T-helper 2 cell treated with Interferon-gamma antibody and Interleukin-4, amounts not matched to agents 5 μg/mL and 100 μg/mL, for 36 hours (primary cell): ENCODE data around the gene GRIK2.

Experiments
- DNase-seq: peaks from one replicate; pipeline ENCODE4 v3.0.0; 2021; ENCODE audit warnings: low spot score
- H3K27ac Mint-ChIP-seq: one replicate; pipeline ENCODE4 v1.8.0; 2021; ENCODE audit warnings: mild to moderate bottlenecking, mixed read lengths
- H3K27me3 Mint-ChIP-seq: one replicate; pipeline ENCODE4 v1.8.0; 2021; ENCODE audit warnings: low read depth, mixed read lengths
- H3K36me3 Mint-ChIP-seq: one replicate; pipeline ENCODE4 v1.8.0; 2021; ENCODE audit warnings: low read depth, mixed read lengths
- H3K4me1 Mint-ChIP-seq: one replicate; pipeline ENCODE4 v1.8.0; 2021; ENCODE audit warnings: low read depth, mixed read lengths
- H3K4me3 Mint-ChIP-seq: one replicate; pipeline ENCODE4 v1.8.0; 2022; ENCODE audit warnings: mild to moderate bottlenecking, moderate library complexity, mixed read lengths
- H3K9me3 Mint-ChIP-seq: one replicate; pipeline ENCODE4 v1.8.0; 2021; ENCODE audit warnings: mixed read lengths

The GRIK2 gene

DNA sequence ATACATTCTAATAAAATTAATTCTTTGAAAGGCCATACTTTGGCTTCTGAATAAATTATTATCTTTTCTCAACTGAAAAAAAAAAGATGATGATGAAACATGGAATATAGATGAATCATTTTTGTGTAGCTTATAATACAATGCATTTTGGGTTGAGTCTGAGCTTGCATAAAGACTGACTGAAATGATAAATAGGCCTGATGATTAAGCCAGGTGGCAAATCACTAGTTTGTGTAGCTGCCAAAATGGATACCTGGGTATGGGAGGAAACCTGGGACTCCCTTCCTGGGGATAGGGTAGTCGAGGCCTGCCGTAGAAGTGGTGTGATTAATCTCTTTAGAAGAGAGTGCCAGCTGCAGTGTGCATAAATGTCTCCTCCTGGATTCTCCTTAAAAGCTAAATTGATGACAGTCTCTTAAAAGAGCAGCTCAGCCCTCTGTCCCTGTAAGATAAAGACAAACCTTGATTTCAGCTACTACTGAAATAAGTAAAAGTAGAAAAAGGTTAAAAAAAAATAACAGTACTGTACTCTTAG, 275.1 kb downstream of the GRIK2 start:
- Mint-ChIP-seq H3K36me3 (no peaks in the 10 kb centered on the region), H3K4me1 (no peaks in the 10 kb centered on the region), H3K9me3 (no peaks in the 10 kb centered on the region), H3K27ac (no peak overlapping the region), H3K27me3 (no peaks in the 10 kb centered on the region), H3K4me3 (no peak overlapping the region)
- DNase-seq, result no peak

- Mint-ChIP-seq H3K4me1 (no peaks in the 10 kb centered on the region), H3K27ac (no peak overlapping the region), H3K27me3 (no peaks in the 10 kb centered on the region), H3K4me3 (no peak overlapping the region), H3K9me3 (no peaks in the 10 kb centered on the region), H3K36me3 (no peaks in the 10 kb centered on the region)
- no peak for DNase-seq
Observed at GRCh38 chr6:101676187-101676586, 282.7 kb downstream of the GRIK2 start.

DNA sequence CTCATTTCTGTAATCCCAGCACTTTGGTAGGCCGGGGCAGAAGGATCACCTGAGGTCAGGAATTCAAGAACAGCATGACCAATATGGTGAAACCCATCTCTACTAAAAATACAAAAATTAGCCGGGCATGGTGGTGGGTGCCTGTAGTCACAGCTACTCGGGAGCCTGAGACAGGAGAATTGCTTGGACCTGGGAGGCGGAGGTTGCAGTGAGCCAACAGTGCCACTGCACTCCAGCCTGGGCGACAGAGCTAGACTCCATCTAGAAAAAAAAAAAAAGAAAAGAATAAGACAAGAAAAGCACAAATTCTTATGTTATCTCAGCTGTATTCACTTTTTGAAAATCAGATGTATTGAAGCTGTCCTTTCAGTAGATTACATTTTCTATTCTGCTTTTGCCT, 289.4 kb downstream of the GRIK2 start:
- Mint-ChIP-seq H3K9me3 (no peaks in the 10 kb centered on the region), H3K27ac (no peak overlapping the region), H3K27me3 (no peaks in the 10 kb centered on the region), H3K36me3 (no peaks in the 10 kb centered on the region), H3K4me1 (no peaks in the 10 kb centered on the region), H3K4me3 (no peak overlapping the region)
- DNase-seq, result no peak

- Mint-ChIP-seq H3K4me3 (no peak overlapping the region), H3K4me1 (no peaks in the 10 kb centered on the region), H3K9me3 (no peaks in the 10 kb centered on the region), H3K36me3 (no peaks in the 10 kb centered on the region), H3K27ac (no peak overlapping the region), H3K27me3 (no peaks in the 10 kb centered on the region)
- DNase-seq, result no peak
Observed at GRCh38 chr6:101683884-101684283, 290.4 kb downstream of the GRIK2 start.

DNA sequence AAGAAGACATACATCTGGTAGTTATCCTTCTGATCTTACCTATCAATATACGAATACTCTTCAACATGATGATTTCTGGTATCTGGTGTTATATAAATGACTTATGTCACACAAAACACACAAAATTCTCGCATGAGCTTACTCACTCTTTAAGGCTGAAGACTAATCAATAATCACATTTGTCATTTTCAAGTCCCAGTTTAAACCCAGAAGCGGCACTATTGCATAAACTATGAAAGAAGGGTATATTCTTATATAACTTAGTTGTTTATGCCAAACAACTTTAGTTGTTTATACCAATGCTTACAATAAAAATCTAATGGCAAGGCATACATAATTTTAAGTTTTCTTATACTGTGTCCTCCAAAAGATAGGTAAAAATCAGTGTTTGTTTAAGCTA, 293.1 kb downstream of the GRIK2 start:
- Mint-ChIP-seq H3K27me3 (no peaks in the 10 kb centered on the region), H3K27ac (no peak overlapping the region), H3K4me3 (no peak overlapping the region), H3K36me3 (no peaks in the 10 kb centered on the region), H3K4me1 (no peaks in the 10 kb centered on the region), H3K9me3 (no peaks in the 10 kb centered on the region)
- DNase-seq, result no peak

DNA sequence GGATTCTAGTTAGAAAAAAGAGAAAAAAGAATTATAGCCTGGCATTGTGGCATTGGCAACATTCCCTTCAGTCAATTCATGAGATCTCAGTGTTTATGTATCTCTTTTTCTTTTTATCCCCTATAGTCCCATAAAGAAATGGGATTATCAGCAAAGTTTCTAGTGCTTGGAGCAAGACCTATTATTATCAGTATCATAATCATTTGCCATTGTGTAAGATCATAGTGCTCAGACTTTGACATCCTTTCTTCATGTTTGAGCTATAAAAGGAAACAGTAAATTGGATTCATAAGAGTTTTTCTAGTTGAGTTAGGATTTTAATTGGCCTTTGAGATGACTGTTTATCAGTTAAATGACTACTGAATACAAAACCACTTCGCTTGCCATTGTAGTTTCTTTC, 295.6 kb downstream of the GRIK2 start:
- Mint-ChIP-seq H3K27me3 (no peaks in the 10 kb centered on the region), H3K4me3 (no peak overlapping the region), H3K4me1 (no peaks in the 10 kb centered on the region), H3K9me3 (no peaks in the 10 kb centered on the region), H3K36me3 (no peaks in the 10 kb centered on the region), H3K27ac (no peak overlapping the region)
- DNase-seq, result no peak

DNA sequence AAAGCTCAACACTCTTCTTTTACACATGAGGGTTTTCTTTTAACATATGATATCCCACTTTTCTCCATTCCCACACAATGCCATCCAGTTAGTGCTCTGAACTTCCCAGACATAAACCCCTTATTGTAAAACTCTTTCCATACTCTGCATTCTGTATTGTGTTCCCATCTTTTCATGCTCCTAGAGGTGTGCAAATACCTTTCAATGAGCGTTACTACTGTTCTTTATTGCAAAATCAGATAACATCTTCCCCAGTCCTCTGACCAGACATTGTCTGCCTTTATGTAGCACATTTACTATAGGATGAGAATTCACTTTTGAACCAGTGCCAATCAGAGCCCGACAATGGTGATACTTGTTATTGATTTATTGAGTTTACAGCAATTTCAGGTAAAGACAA, 296.2 kb downstream of the GRIK2 start:
- Mint-ChIP-seq H3K27ac (no peak overlapping the region), H3K27me3 (no peaks in the 10 kb centered on the region), H3K4me1 (no peaks in the 10 kb centered on the region), H3K9me3 (no peaks in the 10 kb centered on the region), H3K36me3 (no peaks in the 10 kb centered on the region), H3K4me3 (no peak overlapping the region)
- no peak for DNase-seq

GRCh38 chr6:101700655-101701054, 307.1 kb downstream of the GRIK2 start:
- DNase-seq, result no peak
- H3K27ac Mint-ChIP-seq, result no peak overlapping the region

GRCh38 chr6:101703311-101703710, 309.8 kb downstream of the GRIK2 start:
- no peaks in the 10 kb centered on the region for H3K9me3 Mint-ChIP-seq
- no peak overlapping the region for H3K27ac Mint-ChIP-seq
- no peaks in the 10 kb centered on the region for H3K36me3 Mint-ChIP-seq
- no peaks in the 10 kb centered on the region for H3K4me1 Mint-ChIP-seq
- H3K4me3 Mint-ChIP-seq, result no peak overlapping the region
- no peaks in the 10 kb centered on the region for H3K27me3 Mint-ChIP-seq
- DNase-seq, result no peak

More at GRCh38 chr6:101700655-101701054, 307.1 kb downstream of the GRIK2 start:
- Mint-ChIP-seq H3K36me3 (no peaks in the 10 kb centered on the region), H3K4me3 (no peak overlapping the region), H3K4me1 (no peaks in the 10 kb centered on the region), H3K27me3 (no peaks in the 10 kb centered on the region), H3K9me3 (no peaks in the 10 kb centered on the region)

GRCh38 chr6:101705866-101706265, 312.4 kb downstream of the GRIK2 start:
- Mint-ChIP-seq H3K4me3 (no peak overlapping the region), H3K9me3 (no peaks in the 10 kb centered on the region), H3K4me1 (no peaks in the 10 kb centered on the region), H3K27me3 (no peaks in the 10 kb centered on the region), H3K36me3 (no peaks in the 10 kb centered on the region), H3K27ac (no peak overlapping the region)
- no peak for DNase-seq

GRCh38 chr6:101706576-101706975, 313.1 kb downstream of the GRIK2 start:
- no peaks in the 10 kb centered on the region for H3K9me3 Mint-ChIP-seq
- no peak for DNase-seq
- H3K4me3 Mint-ChIP-seq, result no peak overlapping the region
- H3K27ac Mint-ChIP-seq, result no peak overlapping the region
- H3K36me3 Mint-ChIP-seq, result no peaks in the 10 kb centered on the region
- no peaks in the 10 kb centered on the region for H3K4me1 Mint-ChIP-seq
- H3K27me3 Mint-ChIP-seq, result no peaks in the 10 kb centered on the region

GRCh38 chr6:101711518-101711917, 318.0 kb downstream of the GRIK2 start:
- no peaks in the 10 kb centered on the region for H3K4me1 Mint-ChIP-seq
- DNase-seq, result no peak
- H3K27me3 Mint-ChIP-seq, result no peaks in the 10 kb centered on the region
- no peak overlapping the region for H3K4me3 Mint-ChIP-seq
- H3K36me3 Mint-ChIP-seq, result no peaks in the 10 kb centered on the region
- H3K27ac Mint-ChIP-seq, result no peak overlapping the region
- no peaks in the 10 kb centered on the region for H3K9me3 Mint-ChIP-seq

DNA sequence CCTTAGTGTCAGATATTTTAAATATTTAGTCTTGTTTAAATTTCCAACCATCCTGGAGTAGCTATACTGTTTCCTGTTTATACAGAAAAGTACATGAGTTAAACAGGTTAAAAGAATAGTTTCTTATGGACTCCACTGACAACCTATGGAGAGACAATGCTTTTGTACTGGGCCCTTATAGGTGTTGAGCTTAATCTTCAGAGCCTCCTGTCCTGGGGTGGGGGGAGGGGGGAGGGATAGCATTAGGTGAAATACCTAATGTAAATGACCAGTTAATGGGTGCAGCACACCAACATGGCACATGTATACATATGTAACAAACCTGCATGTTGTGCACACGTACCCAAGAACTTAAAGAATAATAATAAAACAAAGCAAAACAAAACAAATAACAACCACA, 322.9 kb downstream of the GRIK2 start:
- Mint-ChIP-seq H3K27me3 (no peaks in the 10 kb centered on the region), H3K27ac (no peak overlapping the region), H3K9me3 (no peaks in the 10 kb centered on the region), H3K36me3 (no peaks in the 10 kb centered on the region), H3K4me1 (no peaks in the 10 kb centered on the region), H3K4me3 (no peak overlapping the region)
- no peak for DNase-seq

DNA sequence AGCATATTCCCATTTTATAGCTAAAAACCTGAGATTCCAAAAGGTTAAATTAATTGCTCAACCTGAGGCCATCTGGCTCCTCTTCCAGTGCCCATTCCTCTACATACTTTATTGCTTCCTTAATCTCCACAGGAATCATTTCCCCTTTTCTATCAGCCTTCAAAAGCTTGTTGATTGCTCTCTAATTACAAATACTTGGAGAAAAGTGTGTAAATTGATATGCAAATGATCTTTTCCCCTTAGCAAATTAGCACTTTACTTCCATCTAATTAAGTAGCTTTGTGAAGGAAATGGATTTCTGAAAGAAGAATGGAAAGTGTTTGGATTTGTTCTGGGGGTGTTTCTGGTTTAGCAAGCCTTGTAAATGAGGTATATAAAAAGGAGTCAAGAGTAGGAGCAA, 323.3 kb downstream of the GRIK2 start:
- no peak for DNase-seq
- no peaks in the 10 kb centered on the region for H3K4me1 Mint-ChIP-seq
- H3K27ac Mint-ChIP-seq, result no peak overlapping the region
- no peak overlapping the region for H3K4me3 Mint-ChIP-seq
- H3K9me3 Mint-ChIP-seq, result no peaks in the 10 kb centered on the region
- no peaks in the 10 kb centered on the region for H3K27me3 Mint-ChIP-seq
- no peaks in the 10 kb centered on the region for H3K36me3 Mint-ChIP-seq

GRCh38 chr6:101719521-101719920, 326.0 kb downstream of the GRIK2 start:
- H3K27ac Mint-ChIP-seq, result no peak overlapping the region
- H3K4me1 Mint-ChIP-seq, result no peaks in the 10 kb centered on the region
- no peak overlapping the region for H3K4me3 Mint-ChIP-seq
- H3K27me3 Mint-ChIP-seq, result no peaks in the 10 kb centered on the region
- no peaks in the 10 kb centered on the region for H3K9me3 Mint-ChIP-seq
- no peak for DNase-seq
- no peaks in the 10 kb centered on the region for H3K36me3 Mint-ChIP-seq
